Peyer's patch (tissue), 4 donors: ENCODE results near the gene CALD1. TPM values are rescaled to one million over a fixed set of nuclear protein-coding genes. Genes with fewer than 3 reads are reported as not detected.

ENCODE experiments used
- DNase-seq, 3 donors: peaks; one replicate each; pipeline ENCODE4 v3.0.0-alpha.2; 2017 to 2019
- H3K27ac ChIP-seq, 4 donors: fragments of 200-600 bp; sonication (generic); one replicate each; pipeline ENCODE4 v1.5.1; 2016 to 2019
- H3K27me3 ChIP-seq, 2 donors: fragments of 200-600 bp; sonication (generic); one replicate each; pipeline ENCODE4 v1.5.1; 2019
- H3K36me3 ChIP-seq, 3 donors: fragments of 200-600 bp; sonication (generic); one replicate each; pipeline ENCODE4 v1.5.1; 2016 to 2019
- H3K4me1 ChIP-seq, 4 donors: fragments of 200-600 bp; sonication (generic); one replicate each; pipeline ENCODE4 v1.5.1; 2016 to 2019
- H3K4me3 ChIP-seq, 4 donors: fragments of 200-600 bp; sonication (generic); 1 replicate in 3 of 4; 2 replicates in 1 of 4; pipeline ENCODE4 v1.5.1; 2016 to 2019; ENCODE audit warnings: mild to moderate bottlenecking in 1 of 4
- H3K9me3 ChIP-seq, 4 donors: fragments of 200-600 bp; sonication (generic); one replicate each; pipeline ENCODE4 v1.5.1; 2016 to 2019; ENCODE audit warnings: mild to moderate bottlenecking in 1 of 4
- POLR2A ChIP-seq, 2 donors: fragments of 450-650 bp; IDR thresholded peaks; one replicate each; pipeline ENCODE4 v1.5.1; 2017; ENCODE audit warnings: antibody characterized with exemption in 2 of 2, mild to moderate bottlenecking in 2 of 2, moderate library complexity in 2 of 2
- total RNA-seq, 4 donors: library from RNA; depleted of rRNA; stranded (reverse); fragments of >200 nt; gene quantifications; one replicate each; pipeline ENCODE4 v1.1.0, GENCODE V29; 2016
- TF ChIP-seq, protein P1 (sequence below), 6 experiments: fragments of 450-650 bp in 4 of 6; fragments of 200-600 bp in 2 of 6; sonication (generic) in 1 of 6; IDR thresholded peaks; one replicate each; pipeline ENCODE4 v1.5.1; 2017 to 2019; ENCODE audit warnings: antibody characterized with exemption in 6 of 6, mild to moderate bottlenecking in 3 of 6, moderate library complexity in 1 of 6

Gene CALD1
- total RNA-seq, 4 donors from 2014 or later: 39.2 to 536 (median 83.1) TPM

GRCh38 chr7:134870781-134871180, 91.3 kb downstream of the CALD1 start:
- Histone ChIP-seq H3K4me3 (no peak overlapping the region), H3K27ac (peak overlapping the region in 1 of 4 donors; percentile 15), H3K27me3 (no peaks in the 10 kb centered on the region), H3K9me3 (no peaks in the 10 kb centered on the region), H3K4me1 (peaks cover 0 to 5% (median 0%) of the 10 kb centered on the region in 4 donors), H3K36me3 (no peaks in the 10 kb centered on the region)
- DNase-seq: no peak
- no peak for TF ChIP-seq POLR2A (IDR thresholded peaks at IDR 0.05)
- TF ChIP-seq, protein P1, sequence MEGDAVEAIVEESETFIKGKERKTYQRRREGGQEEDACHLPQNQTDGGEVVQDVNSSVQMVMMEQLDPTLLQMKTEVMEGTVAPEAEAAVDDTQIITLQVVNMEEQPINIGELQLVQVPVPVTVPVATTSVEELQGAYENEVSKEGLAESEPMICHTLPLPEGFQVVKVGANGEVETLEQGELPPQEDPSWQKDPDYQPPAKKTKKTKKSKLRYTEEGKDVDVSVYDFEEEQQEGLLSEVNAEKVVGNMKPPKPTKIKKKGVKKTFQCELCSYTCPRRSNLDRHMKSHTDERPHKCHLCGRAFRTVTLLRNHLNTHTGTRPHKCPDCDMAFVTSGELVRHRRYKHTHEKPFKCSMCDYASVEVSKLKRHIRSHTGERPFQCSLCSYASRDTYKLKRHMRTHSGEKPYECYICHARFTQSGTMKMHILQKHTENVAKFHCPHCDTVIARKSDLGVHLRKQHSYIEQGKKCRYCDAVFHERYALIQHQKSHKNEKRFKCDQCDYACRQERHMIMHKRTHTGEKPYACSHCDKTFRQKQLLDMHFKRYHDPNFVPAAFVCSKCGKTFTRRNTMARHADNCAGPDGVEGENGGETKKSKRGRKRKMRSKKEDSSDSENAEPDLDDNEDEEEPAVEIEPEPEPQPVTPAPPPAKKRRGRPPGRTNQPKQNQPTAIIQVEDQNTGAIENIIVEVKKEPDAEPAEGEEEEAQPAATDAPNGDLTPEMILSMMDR (IDR thresholded peaks at IDR 0.05): no peak

DNA sequence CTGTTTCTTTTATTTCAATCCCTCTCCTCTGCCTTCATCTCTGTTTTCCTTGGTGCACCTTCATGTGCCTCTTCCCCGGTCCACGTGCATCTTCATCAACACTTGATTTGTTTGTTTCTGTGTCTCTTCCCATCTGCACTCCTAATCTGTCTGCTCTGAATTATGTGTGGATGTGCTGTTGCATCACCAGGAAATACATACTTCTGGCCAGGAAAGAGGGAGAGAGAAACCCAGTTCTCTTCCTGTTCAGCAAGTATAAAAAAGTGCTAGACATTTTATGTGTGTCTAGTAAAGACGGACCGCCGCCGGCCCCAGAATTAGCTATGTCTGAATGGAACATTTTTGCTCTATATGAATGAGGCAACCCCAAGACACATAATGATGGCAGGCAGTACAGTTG, 93.8 kb downstream of the CALD1 start:
- TF ChIP-seq, protein P1 (IDR thresholded peaks at IDR 0.05): no peak
- no peak for TF ChIP-seq POLR2A (IDR thresholded peaks at IDR 0.05)
- Histone ChIP-seq H3K4me1 (no peaks in the 10 kb centered on the region), H3K36me3 (no peaks in the 10 kb centered on the region), H3K4me3 (no peak overlapping the region), H3K9me3 (no peaks in the 10 kb centered on the region), H3K27ac (peak overlapping the region in 2 of 4 donors; percentile 20 to 22), H3K27me3 (no peaks in the 10 kb centered on the region)
- no peak for DNase-seq

DNA sequence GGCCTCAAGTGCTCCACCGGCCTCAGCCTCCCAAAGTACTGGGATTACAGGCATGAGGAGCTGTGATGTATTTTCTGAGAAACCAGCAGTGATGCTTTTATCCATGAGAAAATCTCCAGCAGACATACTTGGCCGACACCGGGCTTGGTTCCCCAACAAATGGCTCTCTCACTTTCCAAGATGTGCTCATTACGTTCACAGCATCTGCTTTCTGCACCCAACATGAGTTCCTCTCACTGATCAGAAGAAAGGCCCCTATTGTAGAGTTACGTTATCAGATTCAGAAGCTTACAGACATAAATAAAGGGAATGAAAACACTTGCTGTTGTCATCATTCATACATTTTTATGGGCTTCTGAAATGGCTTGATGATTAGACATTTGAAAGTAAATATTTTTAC, 95.0 kb downstream of the CALD1 start:
- H3K27ac ChIP-seq: peak overlapping the region in 1 of 4 donors; percentile 19
- DNase-seq: no peak
- H3K4me3 ChIP-seq: no peak overlapping the region
- H3K36me3 ChIP-seq: no peaks in the 10 kb centered on the region
- H3K4me1 ChIP-seq: peaks cover 0 to 6% (median 0%) of the 10 kb centered on the region in 4 donors
- no peak for TF ChIP-seq POLR2A (IDR thresholded peaks at IDR 0.05)
- TF ChIP-seq, protein P1 (IDR thresholded peaks at IDR 0.05): no peak
- H3K9me3 ChIP-seq: no peaks in the 10 kb centered on the region
- no peaks in the 10 kb centered on the region for H3K27me3 ChIP-seq

DNA sequence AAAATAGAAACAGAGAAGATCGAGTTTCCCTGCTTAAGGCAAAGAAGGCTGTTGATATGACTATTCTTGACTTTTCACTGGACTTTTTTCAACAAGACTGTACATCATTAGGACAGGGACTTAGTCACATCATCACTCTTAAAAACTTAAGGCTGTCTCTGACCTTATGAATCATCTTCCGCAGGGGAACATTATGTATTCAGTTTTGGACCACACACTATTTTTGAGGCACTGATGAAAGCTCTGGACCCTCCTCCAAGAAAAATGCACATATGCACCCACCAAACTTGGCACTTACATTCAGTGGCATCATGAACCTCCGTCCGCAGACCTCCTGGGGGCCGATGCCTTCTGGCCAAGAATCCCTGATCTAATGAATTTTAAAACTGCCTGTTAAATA, 96.4 kb downstream of the CALD1 start:
- H3K27ac ChIP-seq: peak overlapping the region in 1 of 4 donors; percentile 52
- no peaks in the 10 kb centered on the region for H3K36me3 ChIP-seq
- H3K4me1 ChIP-seq: peaks cover 0 to 6% (median 0%) of the 10 kb centered on the region in 4 donors
- no peaks in the 10 kb centered on the region for H3K9me3 ChIP-seq
- DNase-seq: no peak
- no peak for TF ChIP-seq POLR2A (IDR thresholded peaks at IDR 0.05)
- TF ChIP-seq, protein P1 (IDR thresholded peaks at IDR 0.05): no peak
- no peaks in the 10 kb centered on the region for H3K27me3 ChIP-seq
- no peak overlapping the region for H3K4me3 ChIP-seq

- H3K4me1 ChIP-seq: peaks cover 0 to 6% (median 0%) of the 10 kb centered on the region in 4 donors
- TF ChIP-seq POLR2A (IDR thresholded peaks at IDR 0.05): no peak
- TF ChIP-seq, protein P1 (IDR thresholded peaks at IDR 0.05): no peak
- no peak overlapping the region for H3K4me3 ChIP-seq
- no peak for DNase-seq
- H3K27me3 ChIP-seq: no peaks in the 10 kb centered on the region
- no peaks in the 10 kb centered on the region for H3K9me3 ChIP-seq
- H3K36me3 ChIP-seq: no peaks in the 10 kb centered on the region
- H3K27ac ChIP-seq: peak overlapping the region in 1 of 4 donors; percentile 47
Observed at GRCh38 chr7:134878746-134879357, 99.4 kb downstream of the CALD1 start.
